Endothelial cell (in vitro differentiated cells): Measurements from ENCODE around the gene PURA. TPM values are rescaled to one million over a fixed set of nuclear protein-coding genes. Genes with fewer than 3 reads are reported as not detected.

Experiments
- DNase-seq: peaks from one replicate; pipeline ENCODE4 v3.0.0; 2021; ENCODE audit warnings: low spot score
- H3K27ac Mint-ChIP-seq: one replicate; pipeline ENCODE4 v1.8.0; 2021; ENCODE audit warnings: mixed read lengths, inconsistent platforms; ENCODE audit not compliant: unreplicated experiment
- H3K27me3 Mint-ChIP-seq: one replicate; pipeline ENCODE4 v1.8.0; 2021; ENCODE audit warnings: mild to moderate bottlenecking, moderate library complexity, mixed read lengths, inconsistent platforms; ENCODE audit not compliant: unreplicated experiment
- H3K36me3 Mint-ChIP-seq: one replicate; pipeline ENCODE4 v1.8.0; 2021; ENCODE audit warnings: mild to moderate bottlenecking, low read depth, mixed read lengths, inconsistent platforms; ENCODE audit not compliant: unreplicated experiment
- H3K4me1 Mint-ChIP-seq: one replicate; pipeline ENCODE4 v1.8.0; 2021; ENCODE audit warnings: mild to moderate bottlenecking, mixed read lengths, inconsistent platforms; ENCODE audit not compliant: unreplicated experiment
- H3K4me3 Mint-ChIP-seq: one replicate; pipeline ENCODE4 v1.8.0; 2021; ENCODE audit warnings: mild to moderate bottlenecking, mixed read lengths, inconsistent platforms; ENCODE audit not compliant: unreplicated experiment
- H3K9me3 Mint-ChIP-seq: one replicate; pipeline ENCODE4 v1.8.0; 2021; ENCODE audit warnings: mixed read lengths, inconsistent platforms; ENCODE audit not compliant: unreplicated experiment
- total RNA-seq: library from RNA; stranded (reverse); fragmentation: NEBNext Ultra II Directional; extraction: Animal tissue kit (Norgen Biotek cat#: 25700); gene quantifications from one replicate; pipeline ENCODE4 v1.2.1, GENCODE V29; 2021; ENCODE audit not compliant: unreplicated experiment
- TF ChIP-seq, protein P1 (sequence below): fragments of 200-600 bp; sonication (generic); IDR thresholded peaks from one replicate; pipeline ENCODE4 v1.5.0; 2021; ENCODE audit warnings: antibody characterized with exemption; ENCODE audit not compliant: unreplicated experiment

The PURA gene
- total RNA-seq, 1 donor from 2014 or later: 6.2 TPM

DNA sequence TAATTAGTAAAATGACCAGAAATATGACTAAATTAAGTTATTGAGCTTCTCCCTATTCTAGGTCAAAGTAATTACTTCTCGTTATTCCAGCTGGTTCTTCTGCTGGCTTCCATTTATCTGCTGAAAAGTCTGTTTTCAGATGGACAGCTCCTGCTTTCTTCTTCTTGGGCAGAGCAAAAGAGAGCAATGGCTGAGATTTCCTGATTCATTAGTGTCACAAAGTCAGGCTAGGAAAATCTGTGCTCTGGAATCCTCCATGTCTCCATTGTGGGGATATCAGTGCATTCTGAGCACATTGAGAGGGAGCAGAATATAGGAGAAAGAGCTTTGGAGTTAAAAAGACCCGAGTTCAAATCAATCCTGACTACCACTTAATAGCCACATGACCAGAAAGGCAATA lies 37.1 kb upstream of the PURA start:
- TF ChIP-seq, protein P1, sequence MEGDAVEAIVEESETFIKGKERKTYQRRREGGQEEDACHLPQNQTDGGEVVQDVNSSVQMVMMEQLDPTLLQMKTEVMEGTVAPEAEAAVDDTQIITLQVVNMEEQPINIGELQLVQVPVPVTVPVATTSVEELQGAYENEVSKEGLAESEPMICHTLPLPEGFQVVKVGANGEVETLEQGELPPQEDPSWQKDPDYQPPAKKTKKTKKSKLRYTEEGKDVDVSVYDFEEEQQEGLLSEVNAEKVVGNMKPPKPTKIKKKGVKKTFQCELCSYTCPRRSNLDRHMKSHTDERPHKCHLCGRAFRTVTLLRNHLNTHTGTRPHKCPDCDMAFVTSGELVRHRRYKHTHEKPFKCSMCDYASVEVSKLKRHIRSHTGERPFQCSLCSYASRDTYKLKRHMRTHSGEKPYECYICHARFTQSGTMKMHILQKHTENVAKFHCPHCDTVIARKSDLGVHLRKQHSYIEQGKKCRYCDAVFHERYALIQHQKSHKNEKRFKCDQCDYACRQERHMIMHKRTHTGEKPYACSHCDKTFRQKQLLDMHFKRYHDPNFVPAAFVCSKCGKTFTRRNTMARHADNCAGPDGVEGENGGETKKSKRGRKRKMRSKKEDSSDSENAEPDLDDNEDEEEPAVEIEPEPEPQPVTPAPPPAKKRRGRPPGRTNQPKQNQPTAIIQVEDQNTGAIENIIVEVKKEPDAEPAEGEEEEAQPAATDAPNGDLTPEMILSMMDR: no peak
- Mint-ChIP-seq H3K27me3 (no peaks in the 10 kb centered on the region), H3K4me1 (no peaks in the 10 kb centered on the region), H3K27ac (no peak overlapping the region), H3K9me3 (no peaks in the 10 kb centered on the region), H3K4me3 (no peak overlapping the region), H3K36me3 (no peaks in the 10 kb centered on the region)
- DNase-seq: no peak

DNA sequence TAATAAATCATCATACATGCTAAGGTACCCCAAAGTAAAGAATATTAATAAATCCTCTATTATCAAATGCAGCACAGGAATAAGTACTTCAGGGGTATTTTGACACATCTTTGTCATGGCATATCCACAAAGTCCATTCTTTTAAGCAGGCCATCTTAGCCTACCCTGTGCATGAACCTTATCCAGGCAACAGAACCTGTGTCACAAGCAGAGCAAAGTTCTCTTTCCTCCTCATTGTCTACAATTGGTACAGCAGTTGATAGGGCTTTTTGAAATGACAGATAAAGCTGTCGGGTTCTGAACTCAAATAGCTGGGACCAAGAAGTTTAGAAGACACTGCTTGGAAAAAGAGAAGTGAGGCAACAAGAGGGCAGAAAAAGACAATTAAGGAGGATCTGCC lies 30.8 kb upstream of the PURA start:
- TF ChIP-seq, protein P1: no peak
- no peaks in the 10 kb centered on the region for H3K36me3 Mint-ChIP-seq
- no peak overlapping the region for H3K27ac Mint-ChIP-seq
- no peak overlapping the region for H3K4me3 Mint-ChIP-seq
- H3K9me3 Mint-ChIP-seq: no peaks in the 10 kb centered on the region
- peaks cover 2% of the 10 kb centered on the region for H3K27me3 Mint-ChIP-seq
- no peak for DNase-seq
- H3K4me1 Mint-ChIP-seq: no peaks in the 10 kb centered on the region

DNA sequence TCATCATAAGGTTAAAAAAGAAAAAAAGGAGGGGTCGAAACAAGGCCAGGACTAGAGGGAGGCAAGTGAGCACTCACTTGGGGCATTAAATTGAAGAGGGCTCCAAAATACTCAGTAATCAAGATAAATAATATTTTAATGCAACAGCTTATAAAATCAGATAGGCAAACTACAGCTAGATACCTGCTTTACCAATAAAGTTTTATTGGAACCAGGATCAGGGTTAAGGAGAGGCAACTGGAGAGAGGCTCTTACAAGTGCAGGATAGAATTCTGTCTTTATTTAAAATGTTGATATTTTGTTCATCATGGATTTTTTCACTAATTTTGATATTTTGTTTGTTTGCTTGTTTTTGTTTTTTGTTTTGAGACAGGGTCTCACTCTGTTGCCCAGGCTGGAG lies 30.3 kb upstream of the PURA start:
- TF ChIP-seq, protein P1: no peak
- Mint-ChIP-seq H3K9me3 (no peaks in the 10 kb centered on the region), H3K27ac (no peak overlapping the region), H3K4me1 (no peaks in the 10 kb centered on the region), H3K27me3 (peaks cover 2% of the 10 kb centered on the region), H3K36me3 (no peaks in the 10 kb centered on the region), H3K4me3 (no peak overlapping the region)
- no peak for DNase-seq

DNA sequence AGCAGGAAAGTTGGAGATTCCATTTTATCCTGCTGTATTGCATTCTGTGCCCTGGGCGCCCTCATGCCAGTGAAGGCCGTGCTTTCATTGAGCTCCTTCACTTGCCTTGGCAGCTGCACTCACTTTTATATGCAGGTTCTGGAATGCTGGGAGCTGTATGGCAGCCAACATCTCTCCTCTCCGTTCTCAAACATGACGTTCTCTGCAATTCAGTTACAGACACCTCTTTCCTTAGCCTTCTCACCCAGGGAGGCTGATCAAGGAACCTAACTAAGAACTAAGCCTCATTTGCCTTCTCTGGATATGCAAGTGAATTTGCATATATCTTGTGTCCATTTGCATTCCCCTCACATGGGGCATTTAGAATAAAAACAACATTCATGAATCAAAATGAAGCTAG lies 29.4 kb upstream of the PURA start:
- Mint-ChIP-seq H3K27ac (no peak overlapping the region), H3K27me3 (peaks cover 2% of the 10 kb centered on the region), H3K4me3 (no peak overlapping the region), H3K4me1 (no peaks in the 10 kb centered on the region), H3K36me3 (no peaks in the 10 kb centered on the region), H3K9me3 (no peaks in the 10 kb centered on the region)
- TF ChIP-seq, protein P1: no peak
- DNase-seq: no peak

DNA sequence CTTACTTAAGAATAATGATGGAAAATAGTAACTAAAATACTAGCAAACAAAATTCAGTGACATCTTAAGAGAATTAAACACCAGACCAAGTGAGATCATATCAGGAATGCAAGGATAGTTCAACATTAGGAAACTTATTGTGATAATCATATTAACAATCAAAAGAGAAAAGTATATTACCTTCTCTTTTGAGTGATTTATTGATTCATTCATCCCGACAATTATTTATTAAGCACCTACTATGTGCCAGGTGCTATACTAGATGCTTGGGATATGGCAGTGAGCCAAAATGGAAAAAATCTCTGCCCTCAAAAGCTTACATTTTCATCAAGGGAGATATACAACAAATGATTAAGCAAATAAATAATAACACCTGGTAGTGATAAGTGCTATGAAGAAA lies 23.7 kb upstream of the PURA start:
- no peak for DNase-seq
- Mint-ChIP-seq H3K27ac (no peak overlapping the region), H3K27me3 (peaks cover 2% of the 10 kb centered on the region), H3K36me3 (no peaks in the 10 kb centered on the region), H3K4me3 (no peak overlapping the region), H3K9me3 (no peaks in the 10 kb centered on the region), H3K4me1 (no peaks in the 10 kb centered on the region)
- TF ChIP-seq, protein P1: no peak
